ENCODE measurements around the gene TFAP2A.

- no peak for TF ChIP-seq MAX (IDR thresholded peaks at IDR 0.05)
- no peak for TF ChIP-seq CTCF (IDR thresholded peaks at IDR 0.05 in 2 of 3, conservative IDR thresholded peaks at IDR 0.05 in 1 of 3; ENCODE audit: borderline replicate concordance in 1 of 3, insufficient read depth in 1 of 3, low read depth in 2 of 3, low read length in 2 of 3)
- TF ChIP-seq RAD21 (IDR thresholded peaks at IDR 0.05; ENCODE audit: low read depth) = no peak
- TF ChIP-seq POLR2A (IDR thresholded peaks at IDR 0.05; ENCODE audit: borderline replicate concordance, extremely low read depth, insufficient read depth, insufficient read length) = no peak
- TF ChIP-seq CEBPB (IDR thresholded peaks at IDR 0.05; ENCODE audit: low read depth) = no peak
- TF ChIP-seq POLR2AphosphoS5 (IDR thresholded peaks at IDR 0.05; ENCODE audit: low read depth, low read length) = no peak
- no peak for TF ChIP-seq YY1 (IDR thresholded peaks at IDR 0.05; ENCODE audit: extremely low read depth, insufficient replicate concordance, low read depth, low read length)
- no peak for TF ChIP-seq REST (IDR thresholded peaks at IDR 0.05; ENCODE audit: low read depth)
- no peak for TF ChIP-seq TCF7L2 (IDR thresholded peaks at IDR 0.05; ENCODE audit: borderline replicate concordance, extremely low read depth, insufficient read depth, insufficient read length)
- no peak for TF ChIP-seq SP1 (IDR thresholded peaks at IDR 0.05; ENCODE audit: low read depth)
- no peak for TF ChIP-seq EZH2phosphoT487 (IDR thresholded peaks at IDR 0.05; ENCODE audit: borderline replicate concordance)
Observed at GRCh38 chr6:10386756-10387654, 27.9 kb downstream of the TFAP2A start.
